CD4-positive, CD25-positive, alpha-beta regulatory T cell (primary cell): ENCODE data around the gene FNIP1. TPM values are rescaled to one million over a fixed set of nuclear protein-coding genes. Genes with fewer than 3 reads are reported as not detected.
"Not testable (repeated sequence)": the region's sequence is repeated elsewhere in the genome, so short reads cannot be mapped to it uniquely, and the experiment has no call there.

Source experiments
- ATAC-seq, 2 donors: fragments of 150-1000 bp; cut with Tn5 transposase; one replicate each; pipeline ENCODE4 v1.10.0; 2021; ENCODE audit warnings: low read depth in 2 of 2, moderate number of reproducible peaks in 2 of 2, moderate library complexity in 1 of 2
- DNase-seq, 3 donors: peaks; one replicate each; pipeline versions ENCODE4 v3.0.0 to v3.0.0-alpha.2; 2012 to 2022; ENCODE audit warnings: mixed read lengths in 1 of 3
- H3K27ac ChIP-seq: one replicate; pipeline ENCODE4 v1.7.0; 2013; ENCODE audit warnings: mild to moderate bottlenecking, low read length; ENCODE audit not compliant: insufficient read depth, poor library complexity, severe bottlenecking
- H3K27me3 ChIP-seq: one replicate; pipeline ENCODE4 v1.7.0; 2013; ENCODE audit warnings: low read length; ENCODE audit not compliant: control insufficient read depth, insufficient read depth
- H3K36me3 ChIP-seq: one replicate; pipeline ENCODE4 v1.7.0; 2013; ENCODE audit warnings: mild to moderate bottlenecking, low read length, moderate library complexity; ENCODE audit not compliant: control insufficient read depth, insufficient read depth
- H3K4me1 ChIP-seq: 2 replicates; pipeline ENCODE4 v1.7.0; 2013; ENCODE audit warnings: mild to moderate bottlenecking, low read length; ENCODE audit not compliant: insufficient read depth, control insufficient read depth, poor library complexity, severe bottlenecking
- H3K4me3 ChIP-seq: one replicate; pipeline ENCODE4 v1.7.0; 2013; ENCODE audit warnings: low read depth, mild to moderate bottlenecking, low read length, moderate library complexity
- H3K9me3 ChIP-seq, 2 experiments: 1 replicate in 1 of 2; 2 replicates in 1 of 2; pipeline ENCODE4 v1.7.0; 2013; ENCODE audit warnings: low read length in 2 of 2, mild to moderate bottlenecking in 1 of 2, moderate library complexity in 1 of 2; ENCODE audit not compliant: control insufficient read depth in 2 of 2
- H3K27ac Mint-ChIP-seq, 3 donors: one replicate each; pipeline ENCODE4 v1.8.0; 2020 to 2022; ENCODE audit warnings: mild to moderate bottlenecking in 3 of 3, mixed read lengths in 3 of 3, moderate library complexity in 2 of 3
- H3K27me3 Mint-ChIP-seq: one replicate; pipeline ENCODE4 v1.8.0; 2022; ENCODE audit warnings: mild to moderate bottlenecking, mixed read lengths
- H3K36me3 Mint-ChIP-seq: one replicate; pipeline ENCODE4 v1.8.0; 2020; ENCODE audit warnings: mixed read lengths
- H3K4me1 Mint-ChIP-seq, 4 donors: one replicate each; pipeline ENCODE4 v1.8.0; 2020 to 2022; ENCODE audit warnings: mixed read lengths in 4 of 4, mild to moderate bottlenecking in 1 of 4
- H3K4me3 Mint-ChIP-seq, 4 donors: one replicate each; pipeline ENCODE4 v1.8.0; 2020 to 2022; ENCODE audit warnings: mild to moderate bottlenecking in 4 of 4, mixed read lengths in 4 of 4, moderate library complexity in 3 of 4
- H3K9me3 Mint-ChIP-seq, 7 donors: one replicate each; pipeline ENCODE4 v1.8.0; 2020 to 2022; ENCODE audit warnings: mixed read lengths in 7 of 7, mild to moderate bottlenecking in 3 of 7, moderate library complexity in 2 of 7
- polyA plus RNA-seq, 4 donors: library from polyadenylated mRNA; unstranded; fragments of 300-500 nt; fragmentation: Illumina TruSeq; gene quantifications; one replicate each; pipeline ENCODE4 v1.2.3, GENCODE V29; 2021
- total RNA-seq: library from RNA; stranded (reverse); gene quantifications from one replicate; pipeline ENCODE4 v1.2.3, GENCODE V29; 2022

FNIP1 gene
- total and polyA plus RNA-seq, 5 donors from 2014 or later: 10.0 to 33.2 (median 14.1) TPM

DNA sequence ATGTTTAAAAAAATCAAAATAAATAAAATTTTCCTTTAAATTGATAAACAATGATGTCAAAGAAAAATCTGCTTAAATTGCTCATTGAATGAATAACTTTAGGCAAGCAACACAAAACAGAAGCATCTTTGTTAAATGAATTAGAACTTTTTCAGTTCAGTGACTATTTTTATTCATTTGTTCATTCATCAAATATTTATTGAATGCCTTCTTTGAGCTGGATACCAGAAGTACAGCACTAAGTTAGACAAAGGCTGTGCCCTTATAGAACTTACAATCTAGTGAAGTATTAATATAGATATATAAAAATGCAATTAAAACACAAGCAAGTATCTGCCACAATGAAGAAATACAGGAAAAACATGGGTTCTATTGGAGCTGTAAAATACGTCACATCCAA, 10.8 kb downstream of the FNIP1 start:
- Mint-ChIP-seq H3K27me3 (no peaks in the 10 kb centered on the region), H3K27ac (no peak overlapping the region), H3K4me3 (no peak overlapping the region), H3K36me3 (peaks cover 8% of the 10 kb centered on the region), H3K9me3 (peaks cover 0 to 3% (median 0%) of the 10 kb centered on the region in 7 donors), H3K4me1 (peaks cover 37 to 58% (median 44%) of the 10 kb centered on the region in 4 donors)
- Histone ChIP-seq H3K27me3 (no peaks in the 10 kb centered on the region), H3K4me1 (peaks cover 3% of the 10 kb centered on the region), H3K9me3 (no peaks in the 10 kb centered on the region), H3K27ac (no peak overlapping the region), H3K36me3 (no peaks in the 10 kb centered on the region), H3K4me3 (no peak overlapping the region)
- ATAC-seq (no peak), DNase-seq (no peak)

DNA sequence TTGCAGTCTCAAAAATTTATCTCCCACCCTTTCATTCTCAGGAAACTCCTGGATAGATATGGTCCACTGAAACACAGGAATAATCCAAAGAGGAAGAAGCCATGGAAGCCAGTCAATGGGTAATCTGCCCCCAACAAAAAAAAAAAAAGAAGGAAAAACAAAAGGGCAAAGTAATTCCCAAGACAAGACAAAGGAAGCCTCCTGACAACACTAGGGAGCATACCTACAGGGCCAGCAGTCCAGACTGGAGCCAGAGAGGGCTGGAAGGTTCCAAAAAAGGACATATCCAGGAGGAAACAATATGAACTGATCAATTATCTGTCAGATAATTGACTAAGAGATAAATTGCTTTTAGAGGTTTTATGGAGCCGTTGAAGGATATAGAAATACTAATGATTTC, 12.9 kb downstream of the FNIP1 start:
- Histone ChIP-seq H3K36me3 (no peaks in the 10 kb centered on the region), H3K9me3 (no peaks in the 10 kb centered on the region), H3K4me1 (no peaks in the 10 kb centered on the region), H3K27me3 (no peaks in the 10 kb centered on the region), H3K27ac (no peak overlapping the region), H3K4me3 (no peak overlapping the region)
- no peak for ATAC-seq
- Mint-ChIP-seq H3K27ac (no peak overlapping the region), H3K4me1 (peaks cover 29 to 52% (median 38%) of the 10 kb centered on the region in 4 donors), H3K9me3 (peaks cover 0 to 3% (median 0%) of the 10 kb centered on the region in 7 donors), H3K4me3 (no peak overlapping the region), H3K27me3 (no peaks in the 10 kb centered on the region), H3K36me3 (peaks cover 12% of the 10 kb centered on the region)
- no peak for DNase-seq

- Mint-ChIP-seq H3K4me3 (no peak overlapping the region), H3K9me3 (peaks cover 0 to 3% (median 0%) of the 10 kb centered on the region in 7 donors), H3K4me1 (peaks cover 28 to 52% (median 37%) of the 10 kb centered on the region in 4 donors), H3K36me3 (peaks cover 12% of the 10 kb centered on the region), H3K27ac (peak overlapping the region in 1 of 3 donors; percentile 22), H3K27me3 (no peaks in the 10 kb centered on the region)
- H3K4me1 ChIP-seq: no peaks in the 10 kb centered on the region
- no peak overlapping the region for H3K4me3 ChIP-seq
- ATAC-seq: no peak
- no peaks in the 10 kb centered on the region for H3K27me3 ChIP-seq
- H3K9me3 ChIP-seq: no peaks in the 10 kb centered on the region
- DNase-seq: no peak
- H3K36me3 ChIP-seq: no peaks in the 10 kb centered on the region
- H3K27ac ChIP-seq: no peak overlapping the region
These were observed 13.5 kb downstream of the FNIP1 start for GRCh38 chr5:131783357-131783756.

DNA sequence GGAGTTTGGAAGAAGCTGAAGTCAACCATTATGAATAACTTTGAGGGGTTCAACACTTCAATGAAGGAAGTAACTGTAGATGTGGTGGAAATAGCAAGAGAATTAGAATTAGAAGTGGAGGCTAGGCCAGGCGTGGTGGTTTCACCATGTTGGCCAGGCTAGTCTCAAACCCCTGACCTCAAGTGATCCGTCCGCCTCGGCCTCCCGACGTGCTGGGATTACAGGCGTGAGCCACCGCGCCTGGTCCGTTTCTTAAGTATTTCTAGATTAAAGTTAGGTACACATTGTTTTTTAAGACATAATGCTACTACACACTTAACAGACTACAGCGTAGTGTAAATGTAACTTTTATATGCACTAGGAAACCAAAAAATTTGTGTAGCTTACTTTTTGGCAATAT, 14.1 kb downstream of the FNIP1 start:
- no peak overlapping the region for H3K4me3 Mint-ChIP-seq
- H3K36me3 ChIP-seq: no peaks in the 10 kb centered on the region
- no peak overlapping the region for H3K27ac Mint-ChIP-seq
- H3K4me1 Mint-ChIP-seq: peaks cover 34 to 54% (median 39%) of the 10 kb centered on the region in 4 donors
- H3K4me1 ChIP-seq: no peaks in the 10 kb centered on the region
- H3K9me3 Mint-ChIP-seq: peaks cover 0 to 3% (median 0%) of the 10 kb centered on the region in 7 donors
- no peak overlapping the region for H3K27ac ChIP-seq
- H3K9me3 ChIP-seq: no peaks in the 10 kb centered on the region
- ATAC-seq: no peak
- H3K36me3 Mint-ChIP-seq: peaks cover 9% of the 10 kb centered on the region
- H3K4me3 ChIP-seq: no peak overlapping the region
- no peaks in the 10 kb centered on the region for H3K27me3 Mint-ChIP-seq
- H3K27me3 ChIP-seq: no peaks in the 10 kb centered on the region
- DNase-seq: no peak

DNA sequence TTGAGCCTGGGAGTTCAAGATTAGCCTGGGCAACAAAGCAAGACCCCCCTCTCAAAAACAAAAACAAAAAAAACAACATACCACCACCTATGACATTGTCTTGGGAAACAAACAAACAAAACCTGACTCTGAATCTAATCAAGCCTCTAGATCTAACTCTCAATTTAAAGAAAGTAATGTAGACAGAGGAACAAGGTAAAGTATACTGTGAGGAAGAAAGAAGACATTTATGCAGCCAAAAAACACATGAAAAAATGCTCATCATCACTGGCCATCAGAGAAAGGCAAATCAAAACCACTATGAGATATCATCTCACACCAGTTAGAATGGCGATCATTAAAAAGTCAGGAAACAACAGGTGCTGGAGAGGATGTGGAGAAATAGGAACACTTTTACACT, 18.7 kb downstream of the FNIP1 start:
- peak overlapping the region in 1 of 3 donors; percentile 6 for H3K27ac Mint-ChIP-seq
- H3K36me3 ChIP-seq, H3K27me3 Mint-ChIP-seq, H3K4me3 ChIP-seq, ATAC-seq, DNase-seq, H3K9me3 ChIP-seq, H3K4me1 ChIP-seq, H3K9me3 Mint-ChIP-seq, H3K27me3 ChIP-seq, H3K36me3 Mint-ChIP-seq, H3K27ac ChIP-seq: not testable (repeated sequence)
- H3K4me3 Mint-ChIP-seq: peak overlapping the region in 1 of 4 donors; percentile 34
- H3K4me1 Mint-ChIP-seq: peaks cover 21 to 45% (median 32%) of the 10 kb centered on the region in 4 donors

DNA sequence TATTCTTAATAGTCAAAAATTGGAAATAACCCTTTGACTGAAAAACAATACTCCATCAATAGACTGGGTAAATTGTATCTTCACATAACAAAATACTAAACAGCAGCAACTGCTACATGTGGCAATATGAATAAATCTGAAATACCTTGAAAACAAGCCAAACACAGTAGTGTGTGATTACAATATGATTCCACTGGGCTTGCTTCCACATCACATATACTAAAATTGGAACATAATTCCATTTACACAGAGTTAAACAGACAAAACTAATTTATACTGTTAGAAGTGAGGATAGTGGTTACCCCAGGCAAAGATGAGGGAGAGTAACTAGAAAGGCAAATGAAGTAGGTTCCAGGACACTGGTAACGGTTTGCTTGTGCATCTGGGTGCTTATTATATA, 20.4 kb downstream of the FNIP1 start:
- Histone ChIP-seq H3K27me3 (no peaks in the 10 kb centered on the region), H3K27ac (no peak overlapping the region), H3K4me1 (no peaks in the 10 kb centered on the region), H3K4me3 (no peak overlapping the region), H3K9me3 (no peaks in the 10 kb centered on the region), H3K36me3 (no peaks in the 10 kb centered on the region)
- ATAC-seq (no peak), DNase-seq (no peak)
- Mint-ChIP-seq H3K4me1 (peaks cover 15 to 33% (median 29%) of the 10 kb centered on the region in 4 donors), H3K36me3 (peaks cover 5% of the 10 kb centered on the region), H3K27ac (no peak overlapping the region), H3K4me3 (no peak overlapping the region), H3K9me3 (peaks cover 0 to 3% (median 0%) of the 10 kb centered on the region in 7 donors), H3K27me3 (no peaks in the 10 kb centered on the region)

- no peaks in the 10 kb centered on the region for H3K36me3 Mint-ChIP-seq
- peak overlapping the region in 1 of 4 donors; percentile 18 for H3K4me3 Mint-ChIP-seq
- no peaks in the 10 kb centered on the region for H3K27me3 ChIP-seq
- no peaks in the 10 kb centered on the region for H3K27me3 Mint-ChIP-seq
- ATAC-seq (no peak), DNase-seq (no peak)
- H3K27ac ChIP-seq: no peak overlapping the region
- H3K4me1 ChIP-seq: no peaks in the 10 kb centered on the region
- H3K9me3 ChIP-seq: no peaks in the 10 kb centered on the region
- H3K4me1 Mint-ChIP-seq: peaks cover 14 to 31% (median 22%) of the 10 kb centered on the region in 4 donors
- no peaks in the 10 kb centered on the region for H3K36me3 ChIP-seq
- H3K9me3 Mint-ChIP-seq: no peaks in the 10 kb centered on the region
- no peak overlapping the region for H3K27ac Mint-ChIP-seq
- H3K4me3 ChIP-seq: no peak overlapping the region
These were observed 22.0 kb downstream of the FNIP1 start for GRCh38 chr5:131774652-131775367.

GRCh38 chr5:131773805-131774204, 23.0 kb downstream of the FNIP1 start:
- Histone ChIP-seq H3K9me3 (no peaks in the 10 kb centered on the region), H3K36me3 (no peaks in the 10 kb centered on the region), H3K4me3 (no peak overlapping the region), H3K4me1 (no peaks in the 10 kb centered on the region), H3K27ac (no peak overlapping the region), H3K27me3 (no peaks in the 10 kb centered on the region)
- peaks cover 17 to 34% (median 24%) of the 10 kb centered on the region in 4 donors for H3K4me1 Mint-ChIP-seq
- DNase-seq (no peak), ATAC-seq (no peak)
- no peaks in the 10 kb centered on the region for H3K27me3 Mint-ChIP-seq
- H3K4me3 Mint-ChIP-seq: no peak overlapping the region
- H3K9me3 Mint-ChIP-seq: no peaks in the 10 kb centered on the region
- H3K36me3 Mint-ChIP-seq: no peaks in the 10 kb centered on the region
- peak overlapping the region in 1 of 3 donors; percentile 34 for H3K27ac Mint-ChIP-seq
